Activated naive CD8-positive, alpha-beta T cell treated with anti-CD3 and anti-CD28 coated beads, Interleukin-2, amount 10 ng/mL, durations not matched to agents 7 days and 5 days (primary cell): ENCODE data around the gene HOXD12. TPM values are rescaled to one million over a fixed set of nuclear protein-coding genes. Genes with fewer than 3 reads are reported as not detected.

Experiments
- ATAC-seq: fragments of 150-1000 bp; cut with Tn5 transposase; one replicate; pipeline ENCODE4 v1.10.0; 2021; ENCODE audit warnings: low read depth, moderate library complexity
- POLR2A ChIA-PET: fragments of 350-600 bp; sonication (Branson Sonifier 250); formaldehyde crosslinking; loops from one replicate; lab custom pipeline; 2021; ENCODE audit warnings: antibody characterized with exemption; lab: Charles Lee
- DNase-seq: peaks from one replicate; pipeline ENCODE4 v3.0.0; 2021
- H3K27ac Mint-ChIP-seq: one replicate; pipeline ENCODE4 v1.8.0; 2022; ENCODE audit warnings: mild to moderate bottlenecking, mixed read lengths
- H3K27me3 Mint-ChIP-seq: one replicate; pipeline ENCODE4 v1.8.0; 2022; ENCODE audit warnings: mild to moderate bottlenecking, moderate library complexity, mixed read lengths
- H3K36me3 Mint-ChIP-seq: one replicate; pipeline ENCODE4 v1.8.0; 2021; ENCODE audit warnings: mild to moderate bottlenecking, mixed read lengths
- H3K4me1 Mint-ChIP-seq: one replicate; pipeline ENCODE4 v1.8.0; 2021; ENCODE audit warnings: mixed read lengths
- H3K4me3 Mint-ChIP-seq: one replicate; pipeline ENCODE4 v1.8.0; 2022; ENCODE audit warnings: mild to moderate bottlenecking, moderate library complexity, mixed read lengths
- H3K9me3 Mint-ChIP-seq: one replicate; pipeline ENCODE4 v1.8.0; 2021; ENCODE audit warnings: mixed read lengths
- total RNA-seq, 2 experiments: library from RNA; stranded (reverse); gene quantifications; one replicate each; pipeline ENCODE4 v1.2.3, GENCODE V29; 2021

The HOXD12 gene
- total RNA-seq, 2 experiments from 2014 or later, result not detected

DNA sequence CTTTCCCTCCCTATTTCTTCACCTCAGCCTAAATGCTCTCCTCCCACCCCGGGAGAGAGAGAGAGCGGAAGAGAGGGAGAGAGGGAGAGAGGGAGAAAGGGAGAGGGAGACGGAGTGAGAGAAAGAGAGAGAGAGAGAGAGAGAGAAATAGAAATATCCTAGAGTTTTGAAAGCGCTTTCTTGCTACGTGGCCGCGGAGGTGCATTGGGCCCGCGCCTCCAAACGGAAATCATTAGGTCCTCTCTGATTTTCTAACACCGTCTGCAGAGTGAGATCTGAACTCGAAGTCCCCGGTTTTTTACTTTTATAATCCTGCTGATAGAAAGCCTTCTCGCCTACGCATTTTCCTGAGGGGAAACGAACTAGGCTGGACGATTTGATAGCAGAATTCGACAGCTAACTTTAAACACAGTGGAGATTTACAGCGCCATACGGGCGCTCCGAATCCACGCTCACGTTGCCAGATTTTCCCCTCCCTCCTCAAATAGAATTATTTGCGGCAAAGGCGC lies 14.9 kb upstream of the HOXD12 start:
- Mint-ChIP-seq H3K4me3 (no peak overlapping the region), H3K36me3 (peaks cover 8% of the 10 kb centered on the region), H3K4me1 (peaks cover 6% of the 10 kb centered on the region), H3K27me3 (peaks cover 89% of the 10 kb centered on the region), H3K9me3 (peaks cover 3% of the 10 kb centered on the region), H3K27ac (peak overlapping the region; percentile 34)
- POLR2A ChIA-PET, result no interaction called here
- ATAC-seq, result no peak
- DNase-seq, result no peak

DNA sequence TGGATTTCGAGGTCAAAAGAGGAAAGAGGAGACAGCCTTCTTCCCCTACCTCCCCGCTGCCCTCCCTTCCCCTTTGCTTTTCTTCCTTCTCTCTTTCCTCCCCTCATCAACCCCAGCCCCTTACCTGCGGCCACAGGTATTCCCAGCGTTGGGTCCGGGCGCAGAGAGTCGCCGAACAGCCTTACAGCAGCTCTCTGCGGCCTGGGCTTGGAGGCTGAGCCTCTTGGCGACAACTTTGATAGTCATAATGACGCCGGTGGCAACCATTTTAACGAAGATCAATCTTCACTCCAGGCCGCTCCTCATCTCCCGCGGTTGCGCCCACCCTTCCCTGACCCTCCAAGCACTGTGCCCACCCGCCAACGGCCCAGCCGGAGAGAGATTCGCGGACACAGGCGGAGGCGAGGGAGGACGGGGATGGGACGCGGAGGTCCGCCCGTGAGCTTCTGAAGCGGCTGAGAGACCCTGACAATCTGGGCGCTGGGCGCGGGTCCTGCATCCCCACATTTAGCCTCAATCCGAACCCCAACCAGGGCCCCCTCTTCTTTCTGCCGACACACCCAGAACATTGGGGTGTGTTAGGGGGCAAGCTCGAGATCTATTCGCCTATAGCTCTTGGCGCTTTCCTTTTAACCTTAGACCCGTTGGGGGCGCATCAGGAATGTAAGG lies 14.3 kb upstream of the HOXD12 start:
- peaks cover 6% of the 10 kb centered on the region for H3K4me1 Mint-ChIP-seq

DNA sequence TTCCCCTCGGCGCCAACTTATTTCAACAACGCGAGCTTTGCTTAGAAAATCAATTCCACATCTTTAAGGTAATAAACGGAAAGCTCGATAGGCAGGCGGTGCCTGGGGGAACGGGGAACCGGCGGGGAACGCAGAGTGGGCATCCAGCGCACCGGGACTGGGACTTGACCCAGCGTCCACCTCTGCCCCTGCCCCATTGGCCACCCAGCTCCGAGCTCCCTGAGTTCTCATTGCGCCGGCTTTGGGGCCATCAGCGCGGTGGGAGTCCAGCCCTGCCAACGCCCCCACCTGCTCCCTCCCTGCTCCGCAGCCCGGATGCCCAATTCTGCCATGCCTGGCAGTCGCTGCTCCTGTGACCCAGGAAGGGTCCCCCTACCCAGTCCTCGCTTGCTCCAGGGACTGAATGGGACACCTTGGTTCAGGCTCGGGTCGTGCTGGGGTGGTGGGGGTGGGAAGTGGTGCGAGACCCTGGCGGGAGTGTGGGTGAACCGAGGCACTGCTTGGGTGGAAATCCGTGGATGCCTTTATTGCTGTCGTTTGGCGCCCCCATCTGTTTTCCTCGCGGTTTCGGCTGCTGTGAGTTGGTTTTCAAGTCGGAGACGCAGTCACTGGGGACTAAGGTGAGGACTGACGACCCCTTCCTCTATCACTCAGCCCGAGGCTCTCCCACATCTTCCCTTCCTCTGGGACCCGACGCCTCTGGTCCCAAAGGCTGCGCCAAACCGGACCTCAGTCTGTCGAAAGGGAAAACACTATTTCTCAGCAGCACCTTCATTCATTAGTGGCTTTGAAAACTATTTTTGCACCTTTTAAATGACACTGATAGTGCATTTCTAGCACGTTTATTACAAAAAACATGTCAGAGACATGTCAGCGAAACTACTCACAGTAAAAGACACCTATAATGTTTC lies 13.5 kb upstream of the HOXD12 start:
- peak overlapping the region; percentile 11 for H3K27ac Mint-ChIP-seq
- no peak overlapping the region for H3K4me3 Mint-ChIP-seq
- DNase-seq (no peak), ATAC-seq (no peak)
- H3K27me3 Mint-ChIP-seq, result peaks cover 97% of the 10 kb centered on the region
- H3K4me1 Mint-ChIP-seq, result peaks cover 4% of the 10 kb centered on the region
- POLR2A ChIA-PET, result no interaction called here
- H3K9me3 Mint-ChIP-seq, result peaks cover 3% of the 10 kb centered on the region
- H3K36me3 Mint-ChIP-seq, result peaks cover 7% of the 10 kb centered on the region

More for the DNA sequence above, 14.3 kb upstream of the HOXD12 start:
- peak overlapping the region; percentile 28 for H3K4me3 Mint-ChIP-seq
- peaks cover 8% of the 10 kb centered on the region for H3K36me3 Mint-ChIP-seq
- ATAC-seq (no peak), DNase-seq (no peak)
- H3K9me3 Mint-ChIP-seq, result peaks cover 3% of the 10 kb centered on the region
- peak overlapping the region; percentile 78 for H3K27ac Mint-ChIP-seq
- peaks cover 94% of the 10 kb centered on the region for H3K27me3 Mint-ChIP-seq
- POLR2A ChIA-PET, result no interaction called here

DNA sequence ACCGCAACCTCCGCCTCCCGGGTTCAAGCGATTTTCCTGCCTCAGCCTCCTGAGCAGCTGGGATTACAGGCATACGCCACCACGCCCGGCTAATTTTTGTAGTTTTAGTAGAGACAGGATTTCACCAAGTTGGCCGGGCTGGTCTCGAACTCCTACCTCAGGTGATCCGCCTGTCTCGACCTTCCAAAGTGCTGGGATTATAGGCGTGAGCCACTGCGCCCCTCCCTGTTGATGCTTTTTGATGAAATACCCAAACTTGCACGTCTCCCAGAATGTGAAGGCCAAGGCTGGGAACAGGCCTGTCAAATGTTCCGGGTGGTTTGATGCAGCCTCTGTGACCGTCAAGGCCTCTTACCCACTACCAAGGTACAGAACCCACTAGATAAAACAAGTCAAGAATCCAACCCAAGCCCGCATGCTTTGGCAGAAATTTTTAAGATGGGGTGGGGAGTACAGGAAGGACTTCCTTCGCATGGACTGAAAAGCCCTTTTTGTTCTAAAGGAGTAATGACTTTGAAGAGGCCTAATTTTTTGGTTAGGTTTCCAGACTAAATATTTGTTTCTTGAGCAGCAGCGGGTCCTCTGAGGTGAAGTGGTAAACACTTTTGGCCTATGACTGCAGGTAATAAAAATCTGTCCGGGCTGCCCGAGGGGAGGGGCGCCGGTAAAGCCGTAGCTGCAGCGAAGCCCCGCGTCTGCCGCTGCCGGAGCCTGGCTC lies 12.1 kb upstream of the HOXD12 start:
- DNase-seq, result no peak
- peaks cover 98% of the 10 kb centered on the region for H3K27me3 Mint-ChIP-seq
- H3K4me1 Mint-ChIP-seq, result peaks cover 7% of the 10 kb centered on the region
- H3K36me3 Mint-ChIP-seq, result peaks cover 6% of the 10 kb centered on the region
- H3K4me3 Mint-ChIP-seq, result no peak overlapping the region
- POLR2A ChIA-PET, result no interaction called here
- no peak for ATAC-seq
- H3K9me3 Mint-ChIP-seq, result peaks cover 6% of the 10 kb centered on the region
- no peak overlapping the region for H3K27ac Mint-ChIP-seq

DNA sequence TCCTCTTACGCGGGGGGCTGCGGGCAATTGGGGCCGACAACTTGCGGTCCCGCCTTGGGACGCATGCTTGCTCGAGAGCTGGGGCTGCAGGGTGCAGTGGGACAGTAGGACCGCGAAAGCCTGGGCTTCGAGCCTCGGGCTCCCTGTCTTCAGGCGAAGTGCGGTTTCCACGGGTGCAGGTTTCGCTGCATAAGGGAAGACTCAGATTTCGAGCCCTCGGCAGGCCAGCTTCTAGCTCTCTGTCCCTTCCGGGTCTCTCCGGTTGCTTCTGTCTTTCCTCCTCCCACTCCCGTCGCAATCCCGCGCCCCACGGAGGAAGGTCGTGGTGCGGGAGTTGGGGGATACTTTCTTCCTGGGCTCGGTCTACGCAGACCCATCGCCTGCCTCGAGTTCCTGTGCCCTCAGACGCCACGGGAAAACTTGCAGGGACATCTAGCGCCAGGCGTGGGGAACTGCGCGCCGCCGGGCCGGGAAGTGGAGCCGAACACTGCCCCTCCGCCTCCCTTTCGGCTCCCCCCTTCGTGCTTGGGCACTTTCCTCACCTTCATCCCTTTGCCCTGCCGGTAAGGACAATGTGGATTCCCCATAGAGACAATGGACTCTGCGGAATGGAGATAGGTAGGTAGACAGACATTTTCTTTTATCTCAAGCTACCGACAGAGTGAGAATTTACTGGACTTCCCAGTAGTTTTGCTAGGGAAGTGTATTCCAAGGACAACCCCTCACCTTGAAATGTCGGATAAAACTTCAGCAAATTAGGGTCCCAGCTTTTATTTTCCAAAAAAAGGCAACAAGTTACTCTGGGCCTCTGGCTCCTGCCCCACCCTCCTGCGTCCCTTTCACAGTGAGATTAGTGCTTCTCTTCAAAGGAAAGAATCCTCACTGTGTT lies 11.3 kb upstream of the HOXD12 start:
- ATAC-seq (no peak), DNase-seq (no peak)
- peak overlapping the region; percentile 30 for H3K27ac Mint-ChIP-seq
- H3K36me3 Mint-ChIP-seq, result peaks cover 4% of the 10 kb centered on the region
- peak overlapping the region; percentile 61 for H3K4me3 Mint-ChIP-seq
- peaks cover 6% of the 10 kb centered on the region for H3K9me3 Mint-ChIP-seq
- peaks cover 7% of the 10 kb centered on the region for H3K4me1 Mint-ChIP-seq
- H3K27me3 Mint-ChIP-seq, result peaks cover 93% of the 10 kb centered on the region
- POLR2A ChIA-PET, result no interaction called here

DNA sequence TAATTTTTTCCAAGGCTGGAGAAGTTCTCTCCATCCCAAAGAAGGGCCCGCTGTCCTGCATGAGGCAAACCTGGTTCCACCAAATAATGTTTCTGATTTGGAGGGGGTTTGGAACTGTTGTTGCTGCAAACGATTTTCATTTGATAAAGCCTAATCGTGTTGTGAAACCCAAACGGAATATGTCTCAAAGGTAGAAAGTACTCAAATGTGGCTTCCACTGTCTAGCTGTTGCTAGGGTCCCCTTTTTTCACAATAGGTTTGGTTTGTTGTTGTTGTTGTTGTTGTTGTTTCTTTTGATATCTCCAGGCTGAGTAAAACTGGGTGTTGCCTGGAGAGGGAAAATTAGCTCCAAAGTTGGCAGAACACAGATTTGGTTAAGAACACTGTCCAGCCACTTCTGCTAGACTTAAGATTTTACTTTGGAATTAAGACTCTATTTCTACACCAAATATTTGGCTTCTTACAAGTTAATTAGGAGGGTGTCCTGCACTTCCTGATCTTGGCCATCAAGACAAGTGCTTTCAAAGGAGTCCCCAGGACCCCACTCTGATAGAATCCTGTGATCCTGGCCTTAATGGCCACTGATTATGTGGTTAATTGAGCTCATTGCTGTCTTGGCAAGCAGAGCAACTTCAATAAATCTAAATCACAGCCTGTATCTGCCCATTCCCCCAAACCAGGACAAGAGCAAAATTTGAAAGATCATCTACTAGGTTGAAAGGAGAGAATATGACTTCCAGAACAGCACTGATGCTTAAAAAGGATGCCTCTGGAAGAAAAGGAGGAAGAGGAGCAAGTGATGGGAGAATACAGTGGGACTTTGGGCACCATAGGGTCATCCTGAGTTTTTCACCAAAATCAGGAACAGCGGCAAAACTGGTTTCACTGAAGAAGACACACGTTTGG lies 10.4 kb upstream of the HOXD12 start:
- Mint-ChIP-seq H3K27me3 (peaks cover 93% of the 10 kb centered on the region), H3K27ac (peak overlapping the region; percentile 32), H3K36me3 (peaks cover 4% of the 10 kb centered on the region), H3K4me1 (peaks cover 12% of the 10 kb centered on the region), H3K9me3 (peaks cover 7% of the 10 kb centered on the region), H3K4me3 (no peak overlapping the region)
- POLR2A ChIA-PET, result no interaction called here
- ATAC-seq (no peak), DNase-seq (no peak)

DNA sequence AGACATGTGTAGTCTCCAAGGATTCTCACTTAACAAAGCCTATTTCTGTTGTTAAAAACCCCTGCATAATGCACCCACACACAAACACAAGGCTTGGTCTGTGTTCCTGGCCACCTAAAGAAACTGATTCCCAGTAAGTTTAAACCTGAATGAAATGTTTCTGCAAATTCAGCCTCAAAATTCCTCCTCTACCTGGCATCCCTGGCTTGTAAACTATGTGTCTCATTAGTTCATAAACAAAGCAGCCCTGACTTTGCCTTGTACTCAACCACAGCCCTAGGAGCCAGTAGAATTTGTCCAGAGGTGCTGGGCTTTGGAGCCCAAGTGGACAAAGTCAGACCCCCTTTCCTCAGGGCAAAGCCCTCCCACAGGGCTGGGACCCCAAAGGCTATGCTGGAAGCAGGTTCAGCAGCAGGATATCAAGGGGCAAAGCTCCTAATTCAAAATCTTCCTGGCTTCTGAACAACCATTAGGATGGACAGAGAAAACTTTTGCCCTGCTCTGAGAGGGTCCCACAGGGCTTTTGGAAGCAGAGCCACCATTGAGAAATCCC lies 9.7 kb upstream of the HOXD12 start:
- ATAC-seq (no peak), DNase-seq (no peak)
- Mint-ChIP-seq H3K4me3 (no peak overlapping the region), H3K27ac (no peak overlapping the region), H3K4me1 (peaks cover 14% of the 10 kb centered on the region), H3K9me3 (peaks cover 7% of the 10 kb centered on the region), H3K27me3 (peaks cover 93% of the 10 kb centered on the region), H3K36me3 (peaks cover 4% of the 10 kb centered on the region)
- POLR2A ChIA-PET, result no interaction called here

DNA sequence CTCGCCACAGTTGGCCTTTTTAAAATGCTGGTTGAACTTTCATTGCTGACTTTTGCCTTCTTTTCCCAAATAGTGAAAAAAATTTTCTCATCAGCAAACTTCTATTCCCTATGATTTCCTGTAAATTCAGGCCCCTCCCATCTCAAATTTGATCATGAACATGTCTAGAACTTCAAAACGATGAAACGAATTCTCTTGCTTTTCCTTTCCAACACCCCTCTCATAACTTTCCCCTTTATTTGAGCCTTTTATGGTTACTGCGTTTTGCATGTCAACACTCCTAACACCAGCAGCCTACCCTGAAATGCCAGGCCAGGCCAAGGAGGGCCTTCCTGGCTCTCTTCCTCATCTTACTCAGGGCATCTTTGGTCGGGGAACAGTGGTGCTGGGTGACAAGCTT lies 8.7 kb upstream of the HOXD12 start:
- Mint-ChIP-seq H3K27ac (no peak overlapping the region), H3K4me1 (peaks cover 14% of the 10 kb centered on the region), H3K9me3 (peaks cover 7% of the 10 kb centered on the region), H3K4me3 (no peak overlapping the region), H3K36me3 (peaks cover 3% of the 10 kb centered on the region), H3K27me3 (peaks cover 93% of the 10 kb centered on the region)
- DNase-seq (no peak), ATAC-seq (no peak)
- POLR2A ChIA-PET, result no interaction called here

DNA sequence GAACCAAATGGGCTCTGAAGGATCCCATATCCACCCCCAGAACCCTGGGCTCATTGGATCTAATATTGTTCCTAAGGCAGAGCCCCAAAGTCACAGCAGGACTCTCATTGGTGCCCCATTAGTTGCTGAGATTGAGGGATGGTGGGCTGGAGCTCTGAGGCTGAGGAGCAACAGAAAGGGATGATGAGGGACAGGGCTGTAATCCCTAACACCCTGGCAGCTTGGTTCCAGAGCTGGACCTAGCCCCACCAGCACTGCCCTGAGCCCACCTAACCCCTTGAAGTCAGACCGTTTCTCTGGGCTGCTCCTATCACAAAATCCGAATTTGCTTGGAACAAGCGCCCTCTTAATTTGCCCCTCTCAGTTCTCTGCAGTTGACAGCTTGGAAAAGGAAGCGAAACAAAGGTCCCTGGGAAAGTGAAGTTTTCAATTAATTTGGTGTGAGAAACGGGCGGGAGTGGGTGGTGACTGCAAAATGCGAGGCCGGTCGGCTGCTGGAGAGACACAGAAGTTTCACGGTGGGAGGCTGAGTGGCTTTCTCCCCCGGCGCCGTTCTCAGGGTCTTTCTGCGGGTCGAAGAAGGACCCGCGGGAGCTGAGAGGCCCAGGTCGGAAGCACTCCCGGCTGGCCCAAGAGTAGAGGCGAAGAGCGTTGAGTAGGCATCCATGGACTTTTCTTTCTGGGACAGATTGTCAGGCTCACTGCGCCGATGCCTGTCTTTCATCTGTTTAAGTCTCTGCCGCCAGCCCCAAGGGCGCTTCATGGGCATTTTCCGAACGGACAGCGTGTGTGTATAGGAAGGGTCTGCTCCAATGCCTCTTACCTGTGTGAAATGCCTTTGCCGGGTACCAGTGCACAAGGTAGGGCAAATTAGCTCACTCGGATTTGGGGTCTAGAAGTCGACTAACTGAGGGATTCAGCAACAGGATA lies 8.0 kb upstream of the HOXD12 start:
- DNase-seq, result no peak
- Mint-ChIP-seq H3K9me3 (peaks cover 7% of the 10 kb centered on the region), H3K36me3 (peaks cover 3% of the 10 kb centered on the region), H3K27me3 (peaks cover 93% of the 10 kb centered on the region), H3K27ac (peak overlapping the region; percentile 78), H3K4me3 (peak overlapping the region; percentile 34), H3K4me1 (peaks cover 15% of the 10 kb centered on the region)
- POLR2A ChIA-PET, result no interaction called here
- no peak for ATAC-seq

DNA sequence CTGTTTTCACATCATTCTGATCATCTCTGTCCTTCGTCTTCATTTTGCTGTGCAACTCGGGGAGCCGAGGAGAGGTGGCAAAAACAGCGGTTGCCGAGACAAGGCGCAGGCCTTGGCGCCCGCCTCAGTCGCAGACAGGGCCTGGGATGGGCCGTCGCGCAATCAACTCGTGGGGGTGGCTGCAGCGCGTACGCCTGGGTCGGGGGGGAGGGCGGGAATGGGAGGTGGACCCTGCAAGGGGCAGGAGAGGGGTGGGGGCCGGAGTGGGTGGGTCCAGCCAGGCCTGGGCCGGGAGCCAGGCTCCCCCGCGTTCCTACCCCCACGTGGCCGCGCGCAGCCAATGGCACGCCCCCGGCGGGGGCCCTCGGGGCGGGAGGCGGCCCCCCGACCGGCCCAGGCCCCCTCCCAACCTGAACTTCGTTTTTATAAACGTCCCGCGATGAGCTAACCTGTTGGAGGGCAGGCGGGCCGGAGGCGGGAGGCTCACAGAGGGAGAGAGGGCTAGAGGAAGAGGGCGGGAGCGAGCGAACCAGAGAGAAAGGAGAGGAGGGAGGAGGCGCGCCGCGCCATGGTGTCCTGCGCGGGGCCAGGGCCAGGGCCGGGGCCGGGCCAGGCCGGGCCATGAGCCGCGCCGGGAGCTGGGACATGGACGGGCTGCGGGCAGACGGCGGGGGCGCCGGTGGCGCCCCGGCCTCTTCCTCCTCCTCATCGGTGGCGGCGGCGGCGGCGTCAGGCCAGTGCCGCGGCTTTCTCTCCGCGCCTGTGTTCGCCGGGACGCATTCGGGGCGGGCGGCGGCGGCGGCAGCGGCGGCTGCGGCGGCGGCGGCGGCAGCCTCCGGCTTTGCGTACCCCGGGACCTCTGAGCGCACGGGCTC lies 7.1 kb upstream of the HOXD12 start, which contains the start of gene HOXD13:
TSS of gene HOXD13 (plus strand) at position 452 of the 875 bp plus-strand sequence. CDS start at position 622, 170 bp downstream.
- DNase-seq (no peak), ATAC-seq (no peak)
- Mint-ChIP-seq H3K4me1 (peaks cover 22% of the 10 kb centered on the region), H3K27me3 (peaks cover 93% of the 10 kb centered on the region), H3K4me3 (peak within 1 kb of the TSS; percentile 34), H3K36me3 (peaks cover 3% of the 10 kb centered on the region), H3K9me3 (peaks cover 5% of the 10 kb centered on the region), H3K27ac (peak within 1 kb of the TSS; percentile 78)
- POLR2A ChIA-PET, result no interaction called here
